ENCODE data around the gene DOCK4.

GRCh38 chr7:111853201-111853990, 352.8 kb downstream of the DOCK4 start:
- no peak for TF ChIP-seq CTCF (IDR thresholded peaks at IDR 0.05)
- TF ChIP-seq POLR2A (IDR thresholded peaks at IDR 0.05), result no peak
- TF ChIP-seq EP300 (IDR thresholded peaks at IDR 0.05), result no peak
- no peak for TF ChIP-seq POLR2AphosphoS5 (IDR thresholded peaks at IDR 0.05)
